Brain pericyte (primary cell): ENCODE data around the gene ABCC8.

Experiments used
- DNase-seq: peaks from one replicate; pipeline ENCODE4 v3.0.0-alpha.2; 2012; ENCODE audit warnings: low read depth, low spot score

ABCC8 gene

DNA sequence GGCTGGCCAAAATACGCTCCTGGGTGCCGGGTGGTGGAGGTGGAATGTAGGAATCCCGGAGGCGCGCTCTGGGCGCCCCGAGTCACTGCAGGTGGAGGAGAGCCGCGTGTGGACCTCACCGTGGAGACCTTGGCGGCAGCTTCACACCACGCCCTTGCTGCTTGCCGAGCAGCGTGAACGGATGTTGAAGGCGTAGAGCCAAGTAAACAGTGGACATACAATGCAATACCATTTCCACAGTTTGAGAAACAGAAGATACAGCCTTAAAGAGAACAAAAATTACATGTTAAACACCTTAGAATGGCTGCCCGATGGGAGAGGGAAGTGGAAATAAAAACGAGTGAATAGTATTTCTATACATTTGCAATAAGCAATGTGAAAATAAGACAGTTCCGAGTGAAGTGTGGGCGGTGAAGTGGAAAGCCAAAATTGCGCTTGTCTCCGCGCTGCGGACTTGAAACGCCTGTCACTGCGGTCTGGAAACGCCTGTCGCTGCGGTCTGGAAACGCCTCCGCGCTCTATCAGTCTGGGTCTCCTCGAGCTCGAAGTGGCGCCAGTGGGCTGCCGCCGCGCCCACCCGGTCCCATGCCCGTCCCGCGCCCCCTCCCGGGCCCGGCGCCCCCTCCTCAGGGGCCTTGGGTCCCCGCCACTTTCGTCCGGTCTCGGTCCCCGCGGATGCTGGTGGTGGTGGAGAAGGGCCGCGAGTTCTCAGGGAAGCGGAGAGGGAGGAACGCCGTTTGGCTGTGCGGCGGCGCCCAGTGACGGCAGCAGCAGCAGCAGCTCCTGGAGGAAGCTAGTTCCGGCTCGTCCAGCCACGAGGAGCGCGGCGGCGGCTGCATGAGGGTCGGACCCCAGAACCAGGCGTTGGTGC is 123.5 kb downstream of the ABCC8 start:
- no peak for DNase-seq

GRCh38 chr11:17351510-17352176 is 125.0 kb downstream of the ABCC8 start, which contains the start of gene NCR3LG1:
NCR3LG1 (plus strand) TSS chr11:17351800; CDS start chr11:17351970, 170 bp downstream.
- DNase-seq = no peak

DNA sequence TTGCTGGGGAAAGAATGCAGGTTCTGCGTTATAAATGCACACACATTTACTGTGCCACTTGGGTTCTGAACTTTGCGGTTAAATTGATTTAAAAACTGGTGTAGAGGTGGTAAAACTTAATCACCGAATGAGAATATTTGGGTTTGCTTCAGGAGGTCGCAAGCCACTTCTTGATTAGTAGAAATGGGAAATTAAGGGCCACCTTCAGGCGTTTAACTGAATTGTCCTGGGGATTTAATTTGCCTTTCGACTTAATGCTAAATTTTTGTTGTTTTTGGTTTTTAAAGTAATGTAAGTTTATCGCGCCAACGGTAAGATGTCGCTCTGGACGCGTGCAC is 125.5 kb downstream of the ABCC8 start:
- DNase-seq = no peak

DNA sequence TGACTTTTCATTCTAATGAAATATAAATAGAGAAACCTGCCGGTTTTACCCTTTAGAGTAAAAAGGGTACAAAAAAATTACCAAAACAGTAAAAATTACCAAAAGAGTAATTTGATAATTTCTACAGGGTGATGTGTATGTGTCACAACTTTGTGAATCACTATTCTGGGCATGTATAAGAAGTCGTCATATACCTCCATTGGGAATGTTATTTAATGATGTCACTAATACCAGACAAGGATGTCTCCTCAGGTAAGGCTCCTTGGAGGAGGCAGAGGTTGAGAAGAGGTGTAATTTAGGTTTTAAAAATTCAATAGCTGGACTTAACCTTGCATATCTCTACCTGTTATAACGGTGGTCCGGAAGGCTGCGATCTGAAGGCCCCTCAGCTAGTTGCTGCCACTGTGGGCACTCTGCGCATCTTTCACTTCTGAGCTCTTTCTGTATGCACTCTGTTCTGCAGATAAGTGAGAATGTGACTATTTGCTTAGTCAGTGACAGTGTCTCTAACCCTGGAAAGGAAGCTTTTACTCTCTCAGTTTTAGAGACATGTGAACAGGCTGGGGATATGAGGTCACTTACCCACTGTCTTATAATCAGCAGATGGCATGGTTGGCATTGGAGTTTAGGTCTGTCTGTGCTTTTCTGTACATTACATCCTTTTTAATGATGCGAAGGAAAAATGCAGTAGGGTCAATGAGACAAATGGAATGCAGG is 126.0 kb downstream of the ABCC8 start:
- DNase-seq = no peak

- DNase-seq = no peak
Observed at GRCh38 chr11:17347676-17348075, 129.0 kb downstream of the ABCC8 start.

GRCh38 chr11:17343907-17344306 is 132.7 kb downstream of the ABCC8 start:
- no peak for DNase-seq

- no peak for DNase-seq
Observed at GRCh38 chr11:17343257-17343656, 133.4 kb downstream of the ABCC8 start.
